DND-41 (cell line): ENCODE results near the gene TMEM135.

Experiments
- ATAC-seq: fragments of 200-7000 bp; cut with Tn5 transposase; 3 replicates; pipeline ENCODE4 v1.9.1; 2021; ENCODE audit warnings: low read depth; ENCODE audit not compliant: insufficient read depth
- DNase-seq: peaks from one replicate; pipeline ENCODE4 v3.0.0-alpha.2; 2020
- H2AFZ ChIP-seq: 2 replicates; pipeline ENCODE4 v1.6.0; 2012; ENCODE audit warnings: low read depth, low read length
- H3K27ac ChIP-seq: 2 replicates; pipeline ENCODE4 v1.5.1; 2012; ENCODE audit warnings: low read length, inconsistent platforms
- H3K27me3 ChIP-seq: fragments of 200-600 bp; sonication (generic); 2 replicates; pipeline ENCODE4 v1.6.0; 2012; ENCODE audit warnings: low read length, mild to moderate bottlenecking, inconsistent platforms; ENCODE audit not compliant: insufficient read depth, poor library complexity
- H3K36me3 ChIP-seq: 2 replicates; pipeline ENCODE4 v1.5.1; 2012; ENCODE audit warnings: low read length, inconsistent platforms; ENCODE audit not compliant: insufficient read depth
- H3K4me1 ChIP-seq: 2 replicates; pipeline ENCODE4 v1.5.1; 2012; ENCODE audit warnings: mild to moderate bottlenecking, low read length; ENCODE audit not compliant: insufficient read depth
- H3K4me2 ChIP-seq: 2 replicates; pipeline ENCODE4 v1.6.0; 2012; ENCODE audit warnings: mild to moderate bottlenecking, moderate library complexity, low read length, inconsistent platforms; ENCODE audit not compliant: insufficient read depth
- H3K4me3 ChIP-seq, 2 experiments: fragments of 200-600 bp in 1 of 2; shearing (Covaris generic) in 1 of 2; 2 replicates each; pipeline ENCODE4 v1.5.1; 2012 to 2016; ENCODE audit warnings: inconsistent platforms in 2 of 2, low read length in 2 of 2, mild to moderate bottlenecking in 2 of 2, low read depth in 1 of 2, moderate library complexity in 1 of 2
- H3K79me2 ChIP-seq: 2 replicates; pipeline ENCODE4 v1.6.0; 2012; ENCODE audit warnings: low read length, inconsistent platforms; ENCODE audit not compliant: insufficient read depth
- H3K9ac ChIP-seq: 2 replicates; pipeline ENCODE4 v1.6.0; 2012; ENCODE audit warnings: low read depth, mild to moderate bottlenecking, inconsistent platforms, low read length, moderate library complexity
- H3K9me3 ChIP-seq: 2 replicates; pipeline ENCODE4 v1.5.1; 2012; ENCODE audit warnings: low read length, moderate library complexity, mild to moderate bottlenecking, inconsistent platforms; ENCODE audit not compliant: insufficient read depth, severe bottlenecking
- H4K20me1 ChIP-seq: 2 replicates; pipeline ENCODE4 v1.6.0; 2012; ENCODE audit warnings: low read length; ENCODE audit not compliant: insufficient read depth
- EZH2 ChIP-seq: IDR thresholded peaks from 3 replicates; pipeline ENCODE4 v1.6.1; 2012; ENCODE audit warnings: borderline replicate concordance, low read depth, mild to moderate bottlenecking, moderate library complexity, low read length, inconsistent platforms; ENCODE audit not compliant: severe bottlenecking
- TF ChIP-seq, protein P1 (sequence below): IDR thresholded peaks from 2 replicates; pipeline ENCODE4 v1.5.1; 2012; ENCODE audit warnings: borderline replicate concordance, low read length, moderate library complexity, mild to moderate bottlenecking; ENCODE audit not compliant: poor library complexity, severe bottlenecking; ENCODE audit errors: extremely low read depth

The TMEM135 gene

GRCh38 chr11:87173185-87174039, 135.7 kb downstream of the TMEM135 start:
- DNase-seq (no peak), ATAC-seq (peak; percentile 39; the same call in 1 of the 3 replicates)
- Histone ChIP-seq H3K27ac (no peak overlapping the region), H3K4me1 (peaks cover 9% of the 10 kb centered on the region; the same call in 1 of the 2 replicates), H3K27me3 (no peaks in the 10 kb centered on the region), H3K36me3 (peaks cover 6% of the 10 kb centered on the region; the same call in 1 of the 2 replicates), H2AFZ (no peak overlapping the region), H3K9me3 (peaks cover 2% of the 10 kb centered on the region), H4K20me1 (peaks cover 14% of the 10 kb centered on the region; the same call in 1 of the 2 replicates), H3K4me3 (no peak overlapping the region), H3K79me2 (peaks cover 7% of the 10 kb centered on the region; the same call in 1 of the 2 replicates), H3K4me2 (no peak overlapping the region), H3K9ac (no peak overlapping the region)
- TF ChIP-seq EZH2 = no peak
- TF ChIP-seq, protein P1, sequence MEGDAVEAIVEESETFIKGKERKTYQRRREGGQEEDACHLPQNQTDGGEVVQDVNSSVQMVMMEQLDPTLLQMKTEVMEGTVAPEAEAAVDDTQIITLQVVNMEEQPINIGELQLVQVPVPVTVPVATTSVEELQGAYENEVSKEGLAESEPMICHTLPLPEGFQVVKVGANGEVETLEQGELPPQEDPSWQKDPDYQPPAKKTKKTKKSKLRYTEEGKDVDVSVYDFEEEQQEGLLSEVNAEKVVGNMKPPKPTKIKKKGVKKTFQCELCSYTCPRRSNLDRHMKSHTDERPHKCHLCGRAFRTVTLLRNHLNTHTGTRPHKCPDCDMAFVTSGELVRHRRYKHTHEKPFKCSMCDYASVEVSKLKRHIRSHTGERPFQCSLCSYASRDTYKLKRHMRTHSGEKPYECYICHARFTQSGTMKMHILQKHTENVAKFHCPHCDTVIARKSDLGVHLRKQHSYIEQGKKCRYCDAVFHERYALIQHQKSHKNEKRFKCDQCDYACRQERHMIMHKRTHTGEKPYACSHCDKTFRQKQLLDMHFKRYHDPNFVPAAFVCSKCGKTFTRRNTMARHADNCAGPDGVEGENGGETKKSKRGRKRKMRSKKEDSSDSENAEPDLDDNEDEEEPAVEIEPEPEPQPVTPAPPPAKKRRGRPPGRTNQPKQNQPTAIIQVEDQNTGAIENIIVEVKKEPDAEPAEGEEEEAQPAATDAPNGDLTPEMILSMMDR = no peak

GRCh38 chr11:87174870-87175269, 137.1 kb downstream of the TMEM135 start:
- Histone ChIP-seq H3K9ac (no peak overlapping the region), H3K36me3 (peaks cover 8% of the 10 kb centered on the region; the same call in 1 of the 2 replicates), H3K79me2 (peaks cover 4% of the 10 kb centered on the region; the same call in 1 of the 2 replicates), H4K20me1 (peaks cover 14% of the 10 kb centered on the region; the same call in 1 of the 2 replicates), H3K4me1 (peaks cover 9% of the 10 kb centered on the region; the same call in 1 of the 2 replicates), H3K4me3 (no peak overlapping the region), H3K9me3 (peaks cover 2% of the 10 kb centered on the region), H3K27ac (no peak overlapping the region), H3K4me2 (no peak overlapping the region), H2AFZ (no peak overlapping the region), H3K27me3 (no peaks in the 10 kb centered on the region)
- TF ChIP-seq, protein P1 = no peak
- no peak for TF ChIP-seq EZH2
- no peak for DNase-seq
- no peak for ATAC-seq

- no peak for ATAC-seq
- Histone ChIP-seq H3K79me2 (0 out of 2 replicates have a peak, but pooled peaks cover 2% of the 10 kb centered on the region), H3K36me3 (peaks cover 8% of the 10 kb centered on the region; the same call in 1 of the 2 replicates)
These were observed 138.3 kb downstream of the TMEM135 start for GRCh38 chr11:87176044-87176443.

More at GRCh38 chr11:87176044-87176443, 138.3 kb downstream of the TMEM135 start:
- H3K27me3 ChIP-seq = no peaks in the 10 kb centered on the region
- no peak for DNase-seq
- peaks cover 7% of the 10 kb centered on the region; the same call in 1 of the 2 replicates for H4K20me1 ChIP-seq
- H3K4me3 ChIP-seq = no peak overlapping the region
- TF ChIP-seq, protein P1 = no peak
- TF ChIP-seq EZH2 = no peak
- H3K9me3 ChIP-seq = peaks cover 2% of the 10 kb centered on the region
- no peak overlapping the region for H3K9ac ChIP-seq
- peaks cover 9% of the 10 kb centered on the region; the same call in 1 of the 2 replicates for H3K4me1 ChIP-seq
- no peak overlapping the region for H3K4me2 ChIP-seq
- no peak overlapping the region for H3K27ac ChIP-seq
- no peak overlapping the region for H2AFZ ChIP-seq
